Measurements from ENCODE around the gene EIF3L.

EIF3L gene

GRCh38 chr22:37817705-37818408 is 31.4 kb upstream of the EIF3L start:
- peak; percentile 60 to 79 (median 68) for DNase-seq

- peak; percentile 7 to 33 (median 22) for DNase-seq
Observed at GRCh38 chr22:37818409-37819104, 30.7 kb upstream of the EIF3L start.

GRCh38 chr22:37819105-37819433 is 30.1 kb upstream of the EIF3L start:
- DNase-seq, result no peak

GRCh38 chr22:37820350-37820749 is 28.9 kb upstream of the EIF3L start:
- no peak for DNase-seq

GRCh38 chr22:37822079-37822833 is 27.0 kb upstream of the EIF3L start:
- no peak for DNase-seq

- no peak for DNase-seq
Observed at GRCh38 chr22:37823134-37823985, 25.9 kb upstream of the EIF3L start, which contains the start of gene GALR3. TSS of gene GALR3 (plus strand) at chr22:37823382. CDS start at chr22:37823407, 25 bp downstream.

- no peak for DNase-seq
Observed at GRCh38 chr22:37824674-37825641, 24.3 kb upstream of the EIF3L start.

GRCh38 chr22:37827056-37827455 is 22.2 kb upstream of the EIF3L start:
- no peak for DNase-seq

GRCh38 chr22:37830093-37830842 is 19.0 kb upstream of the EIF3L start:
- DNase-seq, result no peak

GRCh38 chr22:37831472-37831871 is 17.7 kb upstream of the EIF3L start:
- DNase-seq, result no peak

GRCh38 chr22:37832022-37832857 is 17.0 kb upstream of the EIF3L start:
- no peak for DNase-seq

- DNase-seq, result no peak
Observed at GRCh38 chr22:37842015-37842793, 7.0 kb upstream of the EIF3L start.

- peak in 3 of 4 experiments; percentile 13 to 52 (median 27) for DNase-seq
Observed at GRCh38 chr22:37843741-37844089, 5.5 kb upstream of the EIF3L start.

- no peak for DNase-seq
Observed at GRCh38 chr22:37844904-37845329, 4.3 kb upstream of the EIF3L start.

GRCh38 chr22:37846433-37846832 is 2.8 kb upstream of the EIF3L start:
- DNase-seq, result no peak

GRCh38 chr22:37848587-37849088 is 581 bp upstream of the EIF3L start:
- DNase-seq, result no peak

- no peak for DNase-seq
Observed at GRCh38 chr22:37850801-37851200, 1.6 kb downstream of the EIF3L start.

GRCh38 chr22:37852418-37852817 is 3.2 kb downstream of the EIF3L start:
- no peak for DNase-seq

GRCh38 chr22:37854946-37855345 is 5.7 kb downstream of the EIF3L start:
- no peak for DNase-seq
